ENCODE data around the gene TGFB3. TPM values are rescaled to one million over a fixed set of nuclear protein-coding genes. Genes with fewer than 3 reads are reported as not detected.

TGFB3 gene
- total and polyA plus RNA-seq, 2 donors (not counting 1 experiment from before 2014, with no cell fraction given): 7.0 to 9.4 TPM

DNA sequence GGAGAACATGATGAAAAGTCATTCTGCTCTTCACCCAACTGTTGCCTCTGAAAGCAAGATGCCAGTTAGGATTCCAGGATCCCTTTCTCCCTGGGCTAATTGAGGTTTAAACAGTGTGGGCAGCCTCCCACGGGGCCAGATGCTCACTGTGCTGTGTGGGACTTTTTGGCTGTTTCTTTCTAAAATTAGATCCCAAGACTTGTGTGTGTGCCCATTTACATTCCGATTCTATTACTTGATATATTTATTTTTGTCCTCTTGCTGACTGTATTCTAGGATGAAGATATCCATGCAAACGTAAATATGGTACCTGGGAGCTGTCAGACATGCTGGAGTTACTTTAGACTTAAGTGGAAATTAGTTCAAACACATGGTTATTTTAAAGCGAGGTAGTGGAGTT, 10.0 kb upstream of the TGFB3 start:
- H2AFZ ChIP-seq (ENCODE audit: insufficient read depth, low read depth, low read length, poor library complexity, severe bottlenecking): no peak overlapping the region
- no peak for DNase-seq
- no peak overlapping the region for H3K4me3 ChIP-seq (ENCODE audit: control extremely low read depth in 1 of 5, extremely low read depth in 1 of 5, insufficient read depth in 1 of 5, low read depth in 2 of 5, low read length in 4 of 5)
- no peaks in the 10 kb centered on the region for H3K27me3 ChIP-seq (replicated peaks in 1 of 4; ENCODE audit: control extremely low read depth in 1 of 4, control insufficient read depth in 3 of 4, insufficient read depth in 4 of 4, low read length in 3 of 4)
- no peak overlapping the region for H3K27ac ChIP-seq (ENCODE audit: low read length in 2 of 2)
- peaks cover 0 to 3% of the 10 kb centered on the region in 2 donors for H3K4me1 ChIP-seq (ENCODE audit: control insufficient read depth in 2 of 2, insufficient read depth in 2 of 2, low read length in 2 of 2)
- TF ChIP-seq EZH2 (IDR thresholded peaks at IDR 0.05; ENCODE audit: borderline replicate concordance, insufficient read depth, low read depth, low read length, poor library complexity, severe bottlenecking) (no peak), CTCF (IDR thresholded peaks at IDR 0.05) (no peak)
- ChIA-PET CTCF (no interaction called here), POLR2A (no interaction called here)
- H3K79me2 ChIP-seq (ENCODE audit: control insufficient read depth, insufficient read depth, low read length): no peaks in the 10 kb centered on the region
- intact Hi-C loops (cut with micrococcal nuclease): no loop called here
- Mint-ChIP-seq H3K27me3 (no peaks in the 10 kb centered on the region), H3K9me3 (ENCODE audit: insufficient read depth) (no peaks in the 10 kb centered on the region), H3K4me1 (peaks cover 7% of the 10 kb centered on the region), H3K27ac (no peak overlapping the region), H3K4me3 (no peak overlapping the region)
- peaks cover 0 to 9% of the 10 kb centered on the region in 2 experiments for H3K36me3 ChIP-seq (replicated peaks in 1 of 2; ENCODE audit: control extremely low read depth in 1 of 2, control insufficient read depth in 1 of 2, extremely low read depth in 1 of 2, insufficient read depth in 2 of 2, low read length in 1 of 2)
- H3K9me3 ChIP-seq (ENCODE audit: control extremely low read depth in 1 of 3, control insufficient read depth in 2 of 3, insufficient read depth in 1 of 3, low read length in 2 of 3): no peaks in the 10 kb centered on the region
- H3K4me2 ChIP-seq (replicated peaks; ENCODE audit: low read depth, low read length, poor library complexity, severe bottlenecking): no peak overlapping the region
- H3K9ac ChIP-seq (ENCODE audit: low read length): no peak overlapping the region
- no peaks in the 10 kb centered on the region for H4K20me1 ChIP-seq (ENCODE audit: control insufficient read depth, insufficient read depth, low read length, poor library complexity, severe bottlenecking)
- WGBS (ENCODE audit: insufficient coverage): 100% methylated on average over 1 of the region's 4 CpGs
- ATAC-seq (ENCODE audit: low read depth): no peak

DNA sequence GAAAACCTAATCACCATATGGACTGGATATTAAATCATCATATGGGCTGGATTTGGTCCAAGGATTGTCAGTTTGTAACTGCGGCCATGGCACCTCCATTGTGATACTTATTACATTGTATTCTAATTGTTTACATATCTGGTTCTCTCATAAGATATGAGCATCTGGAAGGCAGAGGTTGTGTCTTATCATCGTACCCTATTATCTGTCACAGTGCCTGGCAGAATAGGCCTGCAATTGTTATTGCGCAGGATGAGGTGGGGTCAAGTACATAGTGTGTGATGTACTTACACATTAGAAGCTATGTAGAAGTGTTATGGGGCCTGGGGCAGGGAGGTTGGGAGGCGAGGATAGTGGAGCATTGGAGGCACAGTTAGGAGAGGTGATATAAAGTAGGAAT, 8.5 kb upstream of the TGFB3 start:
- ChIA-PET POLR2A (no interaction called here), CTCF (interaction anchor here (0.6 to 2.2 kb wide), 3 partner anchors 84 to 281 kb away, joined by 3 to 7 read pairs (median 3); no protein-coding TSS in a partner anchor)
- intact Hi-C loops (cut with micrococcal nuclease): no loop called here
- Histone ChIP-seq H4K20me1 (ENCODE audit: control insufficient read depth, insufficient read depth, low read length, poor library complexity, severe bottlenecking) (no peaks in the 10 kb centered on the region), H3K9ac (ENCODE audit: low read length) (no peak overlapping the region), H3K27ac (ENCODE audit: low read length in 2 of 2) (no peak overlapping the region), H3K4me1 (ENCODE audit: control insufficient read depth in 2 of 2, insufficient read depth in 2 of 2, low read length in 2 of 2) (peaks cover 9 to 14% of the 10 kb centered on the region in 2 donors), H3K36me3 (replicated peaks in 1 of 2; ENCODE audit: control extremely low read depth in 1 of 2, control insufficient read depth in 1 of 2, extremely low read depth in 1 of 2, insufficient read depth in 2 of 2, low read length in 1 of 2) (no peaks in the 10 kb centered on the region), H3K9me3 (ENCODE audit: control extremely low read depth in 1 of 3, control insufficient read depth in 2 of 3, insufficient read depth in 1 of 3, low read length in 2 of 3) (no peaks in the 10 kb centered on the region), H3K4me2 (replicated peaks; ENCODE audit: low read depth, low read length, poor library complexity, severe bottlenecking) (no peak overlapping the region), H3K4me3 (ENCODE audit: control extremely low read depth in 1 of 5, extremely low read depth in 1 of 5, insufficient read depth in 1 of 5, low read depth in 2 of 5, low read length in 4 of 5) (no peak overlapping the region), H3K79me2 (ENCODE audit: control insufficient read depth, insufficient read depth, low read length) (peaks cover 6% of the 10 kb centered on the region), H2AFZ (ENCODE audit: insufficient read depth, low read depth, low read length, poor library complexity, severe bottlenecking) (no peak overlapping the region), H3K27me3 (replicated peaks in 1 of 4; ENCODE audit: control extremely low read depth in 1 of 4, control insufficient read depth in 3 of 4, insufficient read depth in 4 of 4, low read length in 3 of 4) (no peaks in the 10 kb centered on the region)
- 95% methylated on average over 2 of the region's 4 CpGs for WGBS (ENCODE audit: insufficient coverage)
- TF ChIP-seq CTCF (IDR thresholded peaks at IDR 0.05) (no peak), EZH2 (IDR thresholded peaks at IDR 0.05; ENCODE audit: borderline replicate concordance, insufficient read depth, low read depth, low read length, poor library complexity, severe bottlenecking) (no peak)
- no peak overlapping the region for H3K27ac Mint-ChIP-seq
- no peak overlapping the region for H3K4me3 Mint-ChIP-seq
- no peak for ATAC-seq (ENCODE audit: low read depth)
- H3K9me3 Mint-ChIP-seq (ENCODE audit: insufficient read depth): no peaks in the 10 kb centered on the region
- H3K4me1 Mint-ChIP-seq: peaks cover 18% of the 10 kb centered on the region
- DNase-seq: no peak
- H3K27me3 Mint-ChIP-seq: no peaks in the 10 kb centered on the region
